Body of pancreas (tissue), 4 donors: ENCODE results near the gene WDR81.

Source experiments
- POLR2A ChIP-seq, 3 donors: fragments of 450-650 bp; IDR thresholded peaks; one replicate each; pipeline ENCODE4 v1.6.1; 2016; ENCODE audit warnings: antibody characterized with exemption in 3 of 3, mild to moderate bottlenecking in 2 of 3
- TF ChIP-seq, protein P1 (sequence below), 7 experiments: fragments of 450-650 bp in 4 of 7; fragments of 200-600 bp in 3 of 7; sonication (generic) in 3 of 7; IDR thresholded peaks; one replicate each; pipeline ENCODE4 v1.5.1; 2016 to 2019; ENCODE audit warnings: antibody characterized with exemption in 7 of 7

- TF ChIP-seq, protein P1, sequence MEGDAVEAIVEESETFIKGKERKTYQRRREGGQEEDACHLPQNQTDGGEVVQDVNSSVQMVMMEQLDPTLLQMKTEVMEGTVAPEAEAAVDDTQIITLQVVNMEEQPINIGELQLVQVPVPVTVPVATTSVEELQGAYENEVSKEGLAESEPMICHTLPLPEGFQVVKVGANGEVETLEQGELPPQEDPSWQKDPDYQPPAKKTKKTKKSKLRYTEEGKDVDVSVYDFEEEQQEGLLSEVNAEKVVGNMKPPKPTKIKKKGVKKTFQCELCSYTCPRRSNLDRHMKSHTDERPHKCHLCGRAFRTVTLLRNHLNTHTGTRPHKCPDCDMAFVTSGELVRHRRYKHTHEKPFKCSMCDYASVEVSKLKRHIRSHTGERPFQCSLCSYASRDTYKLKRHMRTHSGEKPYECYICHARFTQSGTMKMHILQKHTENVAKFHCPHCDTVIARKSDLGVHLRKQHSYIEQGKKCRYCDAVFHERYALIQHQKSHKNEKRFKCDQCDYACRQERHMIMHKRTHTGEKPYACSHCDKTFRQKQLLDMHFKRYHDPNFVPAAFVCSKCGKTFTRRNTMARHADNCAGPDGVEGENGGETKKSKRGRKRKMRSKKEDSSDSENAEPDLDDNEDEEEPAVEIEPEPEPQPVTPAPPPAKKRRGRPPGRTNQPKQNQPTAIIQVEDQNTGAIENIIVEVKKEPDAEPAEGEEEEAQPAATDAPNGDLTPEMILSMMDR (IDR thresholded peaks at IDR 0.05), result peak in 3 of 7 experiments; percentile 6 to 27 (median 13)
- TF ChIP-seq POLR2A (IDR thresholded peaks at IDR 0.05), result no peak
Observed at GRCh38 chr17:1724869-1725641, 551 bp downstream of the WDR81 start.
